Fibroblast of skin of scalp (primary cell): ENCODE data around the gene TMEM144.

Experiments used
- DNase-seq: peaks from one replicate; pipeline ENCODE4 v3.0.0-alpha.2; 2013

TMEM144 gene

GRCh38 chr4:158302076-158302866, 92.0 kb downstream of the TMEM144 start:
- DNase-seq: peak; percentile 78

GRCh38 chr4:158304694-158305093, 94.4 kb downstream of the TMEM144 start:
- DNase-seq: no peak
